IgD-negative memory B cell (primary cell): Measurements from ENCODE around the gene PRKAB2. TPM values are rescaled to one million over a fixed set of nuclear protein-coding genes. Genes with fewer than 3 reads are reported as not detected.
"Not testable (repeated sequence)": the region's sequence is repeated elsewhere in the genome, so short reads cannot be mapped to it uniquely, and the experiment has no call there.

ENCODE experiments used
- H3K27ac Mint-ChIP-seq, 3 donors: one replicate each; pipeline ENCODE4 v1.8.0; 2020 to 2022; ENCODE audit warnings: mild to moderate bottlenecking in 3 of 3, mixed read lengths in 3 of 3, moderate library complexity in 1 of 3
- H3K27me3 Mint-ChIP-seq: one replicate; pipeline ENCODE4 v1.8.0; 2021; ENCODE audit warnings: mixed read lengths
- H3K36me3 Mint-ChIP-seq: one replicate; pipeline ENCODE4 v1.8.0; 2020; ENCODE audit warnings: mild to moderate bottlenecking, mixed read lengths
- H3K4me1 Mint-ChIP-seq, 3 donors: one replicate each; pipeline ENCODE4 v1.8.0; 2020 to 2022; ENCODE audit warnings: mixed read lengths in 3 of 3, mild to moderate bottlenecking in 1 of 3
- H3K4me3 Mint-ChIP-seq, 4 donors: one replicate each; pipeline ENCODE4 v1.8.0; 2020 to 2022; ENCODE audit warnings: mild to moderate bottlenecking in 4 of 4, mixed read lengths in 4 of 4, moderate library complexity in 3 of 4
- H3K9me3 Mint-ChIP-seq, 3 donors: one replicate each; pipeline ENCODE4 v1.8.0; 2020 to 2021; ENCODE audit warnings: mixed read lengths in 3 of 3, mild to moderate bottlenecking in 1 of 3
- polyA plus RNA-seq: library from polyadenylated mRNA; unstranded; fragments of 300-500 nt; fragmentation: Illumina TruSeq; gene quantifications from one replicate; pipeline ENCODE4 v1.2.3, GENCODE V29; 2021

The PRKAB2 gene
- polyA plus RNA-seq, 1 donor from 2014 or later, result 2.6 TPM

DNA sequence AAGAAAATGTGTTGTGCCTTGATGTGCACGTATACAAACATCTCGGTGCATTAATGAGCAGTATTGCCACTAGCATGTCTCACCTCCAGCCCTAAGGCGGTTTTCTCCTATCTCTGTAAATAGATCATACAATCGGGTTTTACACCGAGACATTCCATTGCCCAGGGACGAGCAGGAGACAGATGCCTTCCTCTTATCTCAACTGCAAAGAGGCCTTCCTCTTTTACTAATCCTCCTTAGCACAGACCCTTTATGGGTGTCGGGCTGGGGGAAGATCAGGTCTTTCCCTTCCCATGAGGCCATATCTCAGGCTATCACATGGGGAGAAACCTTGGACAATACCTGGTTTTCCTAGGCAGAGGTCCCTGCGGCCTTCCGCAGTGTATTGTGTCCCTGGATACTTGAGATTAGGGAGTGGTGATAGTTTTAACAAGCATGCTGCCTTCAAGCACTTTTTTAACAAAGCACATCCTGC lies 65.8 kb downstream of the PRKAB2 start:
- H3K9me3 Mint-ChIP-seq, H3K36me3 Mint-ChIP-seq, H3K4me1 Mint-ChIP-seq, H3K27ac Mint-ChIP-seq, H3K4me3 Mint-ChIP-seq: not testable (repeated sequence)
- peaks cover 14% of the 10 kb centered on the region for H3K27me3 Mint-ChIP-seq

DNA sequence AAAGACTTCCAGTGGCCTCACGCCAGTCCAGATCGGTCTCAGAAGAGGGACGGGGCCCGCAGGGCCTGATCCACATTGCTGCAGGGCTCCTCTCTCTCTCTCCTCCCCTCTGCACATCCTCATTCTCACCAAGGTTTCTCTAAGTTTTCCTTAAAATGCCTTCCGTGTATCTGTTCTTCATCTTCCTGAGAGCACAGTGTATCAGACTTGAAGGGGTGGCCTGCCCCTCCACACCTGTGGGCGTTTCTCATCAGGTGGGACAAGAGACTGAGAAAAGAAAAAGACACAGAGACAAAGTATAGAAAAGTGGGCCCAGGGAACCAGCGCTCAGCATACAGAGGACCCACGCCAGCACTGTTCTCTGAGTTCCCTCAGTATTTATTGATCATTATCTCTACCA lies 66.4 kb downstream of the PRKAB2 start:
- H3K27ac Mint-ChIP-seq, result no peak overlapping the region
- peaks cover 0 to 2% (median 0%) of the 10 kb centered on the region in 3 donors for H3K9me3 Mint-ChIP-seq
- H3K27me3 Mint-ChIP-seq, result peaks cover 15% of the 10 kb centered on the region
- H3K36me3 Mint-ChIP-seq, result no peaks in the 10 kb centered on the region
- peaks cover 0 to 2% (median 0%) of the 10 kb centered on the region in 3 donors for H3K4me1 Mint-ChIP-seq
- no peak overlapping the region for H3K4me3 Mint-ChIP-seq

Other genes with a start within 250 kb of the PRKAB2 start
- 10.2 TPM for gene NBPF12, start 234.1 kb downstream of the PRKAB2 start, polyA plus RNA-seq
- 1.9 TPM for gene FMO5, start 52.9 kb upstream of the PRKAB2 start, polyA plus RNA-seq
- 26.0 TPM for gene CHD1L, start 70.2 kb upstream of the PRKAB2 start, polyA plus RNA-seq